NCI-H82 treated with DMSO at 0.1 percent for 48 hours (cell line): ENCODE measurements around the gene ASB6.

Experiments used
- DNase-seq: peaks from one replicate; lab custom pipeline; 2025; ENCODE audit not compliant: unreplicated experiment; lab: John Stamatoyannopoulos, UW

ASB6 gene

GRCh38 chr9:129641750-129642585 is at the start of gene ASB6:
TSS of gene ASB6 (minus strand) at chr9:129642151. CDS start at chr9:129641999, 152 bp downstream.
- peak; percentile 64 for DNase-seq

- DNase-seq, result no peak
Observed at GRCh38 chr9:129688285-129689043, 46.5 kb upstream of the ASB6 start.

GRCh38 chr9:129687391-129687790 is 45.4 kb upstream of the ASB6 start:
- DNase-seq, result no peak

- no peak for DNase-seq
Observed at GRCh38 chr9:129686736-129687135, 44.8 kb upstream of the ASB6 start.

GRCh38 chr9:129685933-129686259 is 43.9 kb upstream of the ASB6 start:
- DNase-seq, result no peak

- no peak for DNase-seq
Observed at GRCh38 chr9:129685220-129685932, 43.4 kb upstream of the ASB6 start.

- no peak for DNase-seq
Observed at GRCh38 chr9:129682381-129682780, 40.4 kb upstream of the ASB6 start.

GRCh38 chr9:129681924-129682323 is 40.0 kb upstream of the ASB6 start:
- DNase-seq, result no peak

- no peak for DNase-seq
Observed at GRCh38 chr9:129679537-129679936, 37.6 kb upstream of the ASB6 start.

GRCh38 chr9:129678844-129679243 is 36.9 kb upstream of the ASB6 start:
- DNase-seq, result no peak

- DNase-seq, result no peak
Observed at GRCh38 chr9:129677456-129677855, 35.5 kb upstream of the ASB6 start.

GRCh38 chr9:129676975-129677374 is 35.0 kb upstream of the ASB6 start:
- peak; percentile 88 for DNase-seq

- no peak for DNase-seq
Observed at GRCh38 chr9:129676287-129676686, 34.3 kb upstream of the ASB6 start.

- no peak for DNase-seq
Observed at GRCh38 chr9:129675620-129676019, 33.7 kb upstream of the ASB6 start.

- DNase-seq, result no peak
Observed at GRCh38 chr9:129674229-129674628, 32.3 kb upstream of the ASB6 start.

GRCh38 chr9:129673602-129674001 is 31.7 kb upstream of the ASB6 start:
- no peak for DNase-seq

- DNase-seq, result no peak
Observed at GRCh38 chr9:129672702-129673101, 30.8 kb upstream of the ASB6 start.

- no peak for DNase-seq
Observed at GRCh38 chr9:129671519-129671918, 29.6 kb upstream of the ASB6 start.

GRCh38 chr9:129671065-129671464 is 29.1 kb upstream of the ASB6 start:
- no peak for DNase-seq

GRCh38 chr9:129669946-129670345 is 28.0 kb upstream of the ASB6 start:
- no peak for DNase-seq

GRCh38 chr9:129669141-129669718 is 27.3 kb upstream of the ASB6 start:
- DNase-seq, result no peak
